Left hindlimb (tissue), 1 donor: ENCODE data around the gene CHMP6.

Experiments
- DNase-seq: peaks from one replicate; pipeline ENCODE4 v3.0.0-alpha.2; 2018

CHMP6 gene

GRCh38 chr17:80971704-80972304 is 19.8 kb upstream of the CHMP6 start:
- no peak for DNase-seq

GRCh38 chr17:80976701-80977100 is 14.9 kb upstream of the CHMP6 start:
- DNase-seq = no peak

- DNase-seq = no peak
These were observed 14.5 kb upstream of the CHMP6 start for GRCh38 chr17:80977172-80977571.

- DNase-seq = peak; percentile 40
These were observed 12.8 kb upstream of the CHMP6 start for GRCh38 chr17:80978499-80979497.

GRCh38 chr17:80979547-80980378 is 11.9 kb upstream of the CHMP6 start:
- DNase-seq = peak; percentile 31

- peak; percentile 13 for DNase-seq
These were observed 11.1 kb upstream of the CHMP6 start for GRCh38 chr17:80980397-80981061.

GRCh38 chr17:80981062-80981902 is 10.4 kb upstream of the CHMP6 start:
- DNase-seq = peak; percentile 33

GRCh38 chr17:80981929-80982425 is 9.7 kb upstream of the CHMP6 start:
- DNase-seq = no peak

- peak; percentile 32 for DNase-seq
These were observed 9.1 kb upstream of the CHMP6 start for GRCh38 chr17:80982426-80982974.

- DNase-seq = peak; percentile 4
These were observed 8.1 kb upstream of the CHMP6 start for GRCh38 chr17:80983545-80983944.

GRCh38 chr17:80984749-80985148 is 6.9 kb upstream of the CHMP6 start:
- DNase-seq = peak; percentile 40

GRCh38 chr17:80986046-80986445 is 5.6 kb upstream of the CHMP6 start:
- peak; percentile 15 for DNase-seq

GRCh38 chr17:80986816-80987475 is 4.7 kb upstream of the CHMP6 start:
- DNase-seq = peak; percentile 35

GRCh38 chr17:80987941-80988461 is 3.6 kb upstream of the CHMP6 start:
- peak; percentile 36 for DNase-seq

- DNase-seq = peak; percentile 27
These were observed 2.1 kb upstream of the CHMP6 start for GRCh38 chr17:80989586-80989913.

- DNase-seq = peak; percentile 31
These were observed 558 bp upstream of the CHMP6 start for GRCh38 chr17:80990921-80991644.

GRCh38 chr17:80992077-80992947 is 671 bp downstream of the CHMP6 start:
- DNase-seq = peak; percentile 50

GRCh38 chr17:80992948-80993624 is 1.4 kb downstream of the CHMP6 start:
- peak; percentile 30 for DNase-seq
